Body of pancreas (tissue), 4 donors: Measurements from ENCODE around the gene ZRANB3. TPM values are rescaled to one million over a fixed set of nuclear protein-coding genes. Genes with fewer than 3 reads are reported as not detected.

Source experiments
- ATAC-seq: fragments of 150-250 bp; one replicate; pipeline ENCODE4 v1.9.1; 2016
- DNase-seq, 4 donors: peaks; one replicate each; pipeline ENCODE4 v3.0.0-alpha.2; 2019
- H3K27ac ChIP-seq, 4 donors: fragments of 200-600 bp; sonication (generic); 1 replicate in 3 of 4; 2 replicates in 1 of 4; pipeline versions ENCODE4 v1.5.1 to v1.6.1; 2016 to 2019; ENCODE audit warnings: mild to moderate bottlenecking in 1 of 4, mixed read lengths in 1 of 4, moderate library complexity in 1 of 4
- H3K27me3 ChIP-seq, 2 donors: fragments of 200-600 bp; sonication (generic); one replicate each; pipeline ENCODE4 v1.6.0; 2016; ENCODE audit warnings: mild to moderate bottlenecking in 1 of 2
- H3K36me3 ChIP-seq, 2 donors: fragments of 200-600 bp; sonication (generic); replicated peaks in 1 of 2; 2 replicates each; pipeline ENCODE4 v1.5.1; 2016; ENCODE audit warnings: low read depth in 2 of 2; ENCODE audit not compliant: insufficient read depth in 1 of 2
- H3K4me1 ChIP-seq: fragments of 200-600 bp; sonication (generic); one replicate; pipeline ENCODE4 v1.6.0; 2016
- H3K4me3 ChIP-seq, 2 donors: fragments of 200-600 bp; sonication (generic); 1 replicate in 1 of 2; 2 replicates in 1 of 2; pipeline ENCODE4 v1.5.1; 2016 to 2019
- H3K9me3 ChIP-seq, 3 donors: fragments of 200-600 bp; sonication (generic); 1 replicate in 2 of 3; 2 replicates in 1 of 3; pipeline ENCODE4 v1.5.1; 2016
- CTCF ChIP-seq, 7 experiments: fragments of 450-650 bp in 4 of 7; fragments of 200-600 bp in 3 of 7; sonication (generic) in 3 of 7; IDR thresholded peaks; one replicate each; pipeline ENCODE4 v1.5.1; 2016 to 2019; ENCODE audit warnings: antibody characterized with exemption in 7 of 7
- POLR2A ChIP-seq, 3 donors: fragments of 450-650 bp; IDR thresholded peaks; one replicate each; pipeline ENCODE4 v1.6.1; 2016; ENCODE audit warnings: antibody characterized with exemption in 3 of 3, mild to moderate bottlenecking in 2 of 3
- WGBS, 2 donors: methylation state at CpG; one replicate each; pipeline ENCODE4 v1.1.5; 2017; 5-methylcytosine and 5-hydroxymethylcytosine counted together
- intact Hi-C: fragments of 100-400 bp; cut with DNase I; formaldehyde crosslinking; loops from one replicate; pipeline ENCODE4 v1.15.1; 2023
- total RNA-seq, 2 donors: library from RNA; depleted of rRNA; stranded (reverse); fragments of >200 nt; gene quantifications; one replicate each; pipeline ENCODE4 v1.1.0, GENCODE V29; 2016

Gene ZRANB3
- total RNA-seq: 10 to 100 TPM in 1 of 2 donors, 1 to 10 TPM in 1; 3.4 to 10.2 TPM

- peak; percentile 83 for ATAC-seq
- Histone ChIP-seq H3K36me3 (no peaks in the 10 kb centered on the region), H3K4me3 (peak within 1 kb of the TSS; percentile 94 to 97), H3K27me3 (no peaks in the 10 kb centered on the region), H3K9me3 (no peaks in the 10 kb centered on the region), H3K27ac (peak within 1 kb of the TSS; percentile 78 to 97 (median 92)), H3K4me1 (peaks cover 14% of the 10 kb centered on the region)
- DNase-seq: peak; percentile 94 to 98 (median 96)
- intact Hi-C loops: no loop called here
- peak in 2 of 7 experiments; percentile 9 to 21 for TF ChIP-seq CTCF (IDR thresholded peaks at IDR 0.05)
- peak in 2 of 3 donors; percentile 45 to 52 for TF ChIP-seq POLR2A (IDR thresholded peaks at IDR 0.05)
- WGBS, 2 donors: 0% methylated on average over 46 of the region's 46 CpGs
These were observed at the start of gene ZRANB3 for GRCh38 chr2:135530313-135531230. ZRANB3 (minus strand) TSS chr2:135531218.

- intact Hi-C loops: no loop called here
- WGBS, 2 donors: 100% methylated on average over 1 of the region's 1 CpG
- no peak for TF ChIP-seq POLR2A (IDR thresholded peaks at IDR 0.05)
- no peak for TF ChIP-seq CTCF (IDR thresholded peaks at IDR 0.05)
- ATAC-seq (no peak), DNase-seq (no peak)
- H3K4me1 ChIP-seq: no peaks in the 10 kb centered on the region
- no peaks in the 10 kb centered on the region for H3K27me3 ChIP-seq
- no peaks in the 10 kb centered on the region for H3K9me3 ChIP-seq
- H3K36me3 ChIP-seq: no peaks in the 10 kb centered on the region
- no peak overlapping the region for H3K4me3 ChIP-seq
- no peak overlapping the region for H3K27ac ChIP-seq
These were observed 42.6 kb upstream of the ZRANB3 start for GRCh38 chr2:135573620-135574019.

GRCh38 chr2:135570884-135571283 is 39.9 kb upstream of the ZRANB3 start:
- Histone ChIP-seq H3K36me3 (no peaks in the 10 kb centered on the region), H3K4me3 (no peak overlapping the region)
- intact Hi-C loops: no loop called here

GRCh38 chr2:135563793-135564192 is 32.8 kb upstream of the ZRANB3 start:
- Histone ChIP-seq H3K36me3 (no peaks in the 10 kb centered on the region), H3K9me3 (no peaks in the 10 kb centered on the region), H3K27ac (no peak overlapping the region), H3K4me1 (no peaks in the 10 kb centered on the region), H3K4me3 (no peak overlapping the region), H3K27me3 (no peaks in the 10 kb centered on the region)
- ATAC-seq: no peak
- WGBS, 2 donors: 95 to 98% methylated on average over 4 of the region's 4 CpGs
- intact Hi-C loops: no loop called here
- TF ChIP-seq POLR2A (IDR thresholded peaks at IDR 0.05) (no peak), CTCF (IDR thresholded peaks at IDR 0.05) (no peak)
- no peak for DNase-seq

More at GRCh38 chr2:135570884-135571283, 39.9 kb upstream of the ZRANB3 start:
- ATAC-seq: no peak
- no peaks in the 10 kb centered on the region for H3K9me3 ChIP-seq
- WGBS, 2 donors: 91 to 92% methylated on average over 2 of the region's 2 CpGs
- TF ChIP-seq POLR2A (IDR thresholded peaks at IDR 0.05) (no peak), CTCF (IDR thresholded peaks at IDR 0.05) (no peak)
- H3K4me1 ChIP-seq: no peaks in the 10 kb centered on the region
- H3K27me3 ChIP-seq: no peaks in the 10 kb centered on the region
- no peak overlapping the region for H3K27ac ChIP-seq
- no peak for DNase-seq
